Upper lobe of right lung (tissue), 1 donor: Measurements from ENCODE around the gene GNRHR. TPM values are rescaled to one million over a fixed set of nuclear protein-coding genes. Genes with fewer than 3 reads are reported as not detected.

Experiments used
- ATAC-seq: fragments of 200-7000 bp; cut with Tn5 transposase; one replicate; pipeline ENCODE4 v1.9.1; 2020; ENCODE audit warnings: mild to moderate bottlenecking, moderate library complexity
- DNase-seq: peaks from one replicate; pipeline ENCODE4 v3.0.0-alpha.2; 2020
- H3K27ac ChIP-seq: fragments of 200-600 bp; one replicate; pipeline ENCODE4 v1.8.0; 2022
- H3K27me3 ChIP-seq: fragments of 200-600 bp; one replicate; pipeline ENCODE4 v1.8.0; 2022; ENCODE audit warnings: mild to moderate bottlenecking
- H3K36me3 ChIP-seq: fragments of 200-600 bp; one replicate; pipeline ENCODE4 v1.8.0; 2022
- H3K4me1 ChIP-seq: fragments of 200-600 bp; one replicate; pipeline ENCODE4 v1.8.0; 2022
- H3K4me3 ChIP-seq: fragments of 200-600 bp; one replicate; pipeline ENCODE4 v1.8.0; 2022; ENCODE audit warnings: mild to moderate bottlenecking
- H3K9me3 ChIP-seq: fragments of 200-600 bp; one replicate; pipeline ENCODE4 v1.8.0; 2022
- intact Hi-C: fragments of 100-400 bp; cut with DNase I; formaldehyde crosslinking; loops from one replicate; pipeline ENCODE4 v1.11.0; 2022
- total RNA-seq: library from RNA; stranded (reverse); fragmentation: NEBNext Ultra II Directional; extraction: Animal tissue kit (Norgen Biotek cat#: 25700); gene quantifications from one replicate; pipeline ENCODE4 v1.2.1, GENCODE V29; 2021
- TF ChIP-seq, protein P1 (sequence below): fragments of 200-600 bp; IDR thresholded peaks from one replicate; pipeline ENCODE4 v1.8.0; 2022; ENCODE audit warnings: antibody characterized with exemption
- donor health status: DM: no; HTN: yes; CAD: no; lungs with severe emphysema.

GNRHR gene
- total RNA-seq, 1 donor from 2014 or later, result not detected

- H3K9me3 ChIP-seq, result no peaks in the 10 kb centered on the region
- H3K27me3 ChIP-seq, result no peaks in the 10 kb centered on the region
- no peak overlapping the region for H3K4me3 ChIP-seq
- ATAC-seq (no peak), DNase-seq (no peak)
- no peaks in the 10 kb centered on the region for H3K36me3 ChIP-seq
- TF ChIP-seq, protein P1, sequence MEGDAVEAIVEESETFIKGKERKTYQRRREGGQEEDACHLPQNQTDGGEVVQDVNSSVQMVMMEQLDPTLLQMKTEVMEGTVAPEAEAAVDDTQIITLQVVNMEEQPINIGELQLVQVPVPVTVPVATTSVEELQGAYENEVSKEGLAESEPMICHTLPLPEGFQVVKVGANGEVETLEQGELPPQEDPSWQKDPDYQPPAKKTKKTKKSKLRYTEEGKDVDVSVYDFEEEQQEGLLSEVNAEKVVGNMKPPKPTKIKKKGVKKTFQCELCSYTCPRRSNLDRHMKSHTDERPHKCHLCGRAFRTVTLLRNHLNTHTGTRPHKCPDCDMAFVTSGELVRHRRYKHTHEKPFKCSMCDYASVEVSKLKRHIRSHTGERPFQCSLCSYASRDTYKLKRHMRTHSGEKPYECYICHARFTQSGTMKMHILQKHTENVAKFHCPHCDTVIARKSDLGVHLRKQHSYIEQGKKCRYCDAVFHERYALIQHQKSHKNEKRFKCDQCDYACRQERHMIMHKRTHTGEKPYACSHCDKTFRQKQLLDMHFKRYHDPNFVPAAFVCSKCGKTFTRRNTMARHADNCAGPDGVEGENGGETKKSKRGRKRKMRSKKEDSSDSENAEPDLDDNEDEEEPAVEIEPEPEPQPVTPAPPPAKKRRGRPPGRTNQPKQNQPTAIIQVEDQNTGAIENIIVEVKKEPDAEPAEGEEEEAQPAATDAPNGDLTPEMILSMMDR, result no peak
- H3K27ac ChIP-seq, result no peak overlapping the region
- intact Hi-C loops, result no loop called here
- H3K4me1 ChIP-seq, result peaks cover 5% of the 10 kb centered on the region
Observed at GRCh38 chr4:67704843-67705242, 49.3 kb downstream of the GNRHR start.

- DNase-seq, result no peak
- TF ChIP-seq, protein P1, result no peak
- Histone ChIP-seq H3K36me3 (no peaks in the 10 kb centered on the region), H3K4me1 (peaks cover 5% of the 10 kb centered on the region), H3K27me3 (no peaks in the 10 kb centered on the region), H3K9me3 (no peaks in the 10 kb centered on the region), H3K27ac (no peak overlapping the region), H3K4me3 (peak overlapping the region; percentile 90)
- ATAC-seq, result no peak
- intact Hi-C loops, result no loop called here
Observed at GRCh38 chr4:67702166-67702565, 52.0 kb downstream of the GNRHR start.

GRCh38 chr4:67701517-67701850, 52.7 kb downstream of the GNRHR start:
- TF ChIP-seq, protein P1, result no peak

GRCh38 chr4:67700738-67701516, 53.3 kb downstream of the GNRHR start, which contains the start of gene UBA6:
Gene UBA6, minus strand, starts transcription at chr4:67701155. Its CDS starts 36 bp downstream, at chr4:67701119.
- H3K36me3 ChIP-seq, result no peaks in the 10 kb centered on the region
- intact Hi-C loops, result no loop called here
- ATAC-seq, result peak; percentile 100

More at GRCh38 chr4:67701517-67701850, 52.7 kb downstream of the GNRHR start:
- no peak for DNase-seq
- peak overlapping the region; percentile 90 for H3K4me3 ChIP-seq
- no peaks in the 10 kb centered on the region for H3K27me3 ChIP-seq
- H3K4me1 ChIP-seq, result peaks cover 5% of the 10 kb centered on the region
- no peaks in the 10 kb centered on the region for H3K9me3 ChIP-seq
- intact Hi-C loops, result no loop called here
- H3K36me3 ChIP-seq, result no peaks in the 10 kb centered on the region
- no peak for ATAC-seq
- H3K27ac ChIP-seq, result peak overlapping the region; percentile 80

DNA sequence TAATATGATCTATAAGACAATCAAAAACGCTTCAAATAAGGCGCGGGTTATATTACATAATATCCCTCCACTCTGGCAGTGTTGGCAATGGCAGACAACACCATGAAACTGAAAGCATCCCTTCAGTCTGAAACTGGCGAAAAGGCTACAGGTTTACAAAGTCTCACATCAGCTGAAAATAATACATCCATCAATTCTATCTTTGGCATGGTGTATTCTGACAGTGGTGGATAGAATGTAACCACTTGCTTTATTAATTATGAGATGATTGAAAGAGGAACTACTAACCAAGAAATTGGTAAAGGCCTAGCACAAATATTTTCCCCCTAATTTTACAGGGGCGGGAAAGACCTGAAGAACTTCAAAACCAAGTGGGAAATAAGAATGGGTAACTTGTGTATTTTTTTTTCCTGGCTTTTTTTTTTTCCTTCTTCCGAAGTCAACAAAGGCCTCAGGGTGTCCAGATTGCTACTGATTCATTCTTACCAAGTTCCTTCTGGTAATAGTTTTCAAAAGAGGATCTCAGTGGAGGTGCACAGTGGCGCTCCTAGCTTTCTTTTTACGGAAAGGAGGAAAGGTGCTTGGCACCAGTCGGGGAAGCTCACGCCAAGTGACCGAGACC, 54.0 kb downstream of the GNRHR start:
- no peaks in the 10 kb centered on the region for H3K9me3 ChIP-seq
- peak overlapping the region; percentile 90 for H3K4me3 ChIP-seq
- ATAC-seq (peak; percentile 8), DNase-seq (no peak)
- H3K27ac ChIP-seq, result peak overlapping the region; percentile 88
- intact Hi-C loops, result no loop called here
- H3K27me3 ChIP-seq, result no peaks in the 10 kb centered on the region
- TF ChIP-seq, protein P1, result no peak
- H3K4me1 ChIP-seq, result peaks cover 5% of the 10 kb centered on the region
- no peaks in the 10 kb centered on the region for H3K36me3 ChIP-seq

More at GRCh38 chr4:67700738-67701516, 53.3 kb downstream of the GNRHR start, which contains the start of gene UBA6:
- no peaks in the 10 kb centered on the region for H3K9me3 ChIP-seq
- DNase-seq, result peak; percentile 98
- H3K27me3 ChIP-seq, result no peaks in the 10 kb centered on the region
- TF ChIP-seq, protein P1, result peak; percentile 52
- peak within 1 kb of the TSS; percentile 90 for H3K4me3 ChIP-seq
- peaks cover 5% of the 10 kb centered on the region for H3K4me1 ChIP-seq
- H3K27ac ChIP-seq, result peak within 1 kb of the TSS; percentile 88
